Kidney glomerular epithelial cell (primary cell): ENCODE measurements around the gene RBPJL.

Experiments
- DNase-seq: peaks from one replicate; lab custom pipeline; 2025; lab: John Stamatoyannopoulos, UW

Gene RBPJL

DNA sequence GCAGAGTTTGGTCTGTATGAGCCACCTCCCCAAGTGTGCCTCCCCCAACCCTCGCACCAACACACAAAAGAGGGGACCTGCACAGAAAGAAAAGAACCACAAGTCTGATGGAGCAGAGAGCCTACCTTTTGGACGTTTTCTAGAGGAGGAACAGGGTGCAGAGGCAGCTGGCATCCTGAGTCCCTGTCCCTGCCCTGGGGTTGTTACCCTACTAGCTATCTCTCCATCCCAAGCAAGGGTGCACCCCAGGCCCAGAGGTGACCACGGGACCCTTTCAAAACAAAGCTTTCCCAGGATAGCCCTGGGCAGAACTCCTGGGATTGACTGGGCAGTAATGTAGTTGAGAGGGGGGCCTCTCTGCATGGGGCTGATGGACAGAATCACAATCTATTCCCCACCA lies 11.2 kb downstream of the RBPJL start:
- DNase-seq: no peak

DNA sequence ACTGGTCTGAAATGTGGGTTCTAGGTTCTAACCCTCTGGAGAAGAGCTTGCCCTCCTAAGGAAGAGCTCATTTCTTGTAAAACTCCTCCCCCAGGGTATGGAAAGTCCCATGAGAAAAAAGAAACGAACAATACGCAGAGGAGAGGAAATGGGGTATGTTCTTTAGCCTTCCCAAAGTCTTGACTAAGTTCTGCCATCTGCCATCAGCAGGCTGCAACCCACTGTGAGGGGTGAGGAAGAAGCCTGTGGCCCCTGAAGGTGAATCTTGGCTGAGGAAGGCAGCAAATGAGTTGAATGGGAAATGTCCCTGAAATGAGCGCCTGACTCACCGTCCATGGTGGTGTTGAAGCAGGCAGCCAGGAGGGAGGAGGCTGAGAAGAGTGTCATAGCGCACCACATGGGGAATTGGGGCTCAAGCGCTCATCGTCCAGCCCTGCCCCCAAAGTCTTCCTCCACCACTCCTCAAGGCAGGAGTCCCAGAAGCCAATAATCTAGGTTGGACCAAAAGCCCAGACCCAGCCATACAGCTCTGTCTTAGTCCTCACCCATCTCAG lies 11.8 kb downstream of the RBPJL start:
- no peak for DNase-seq

DNA sequence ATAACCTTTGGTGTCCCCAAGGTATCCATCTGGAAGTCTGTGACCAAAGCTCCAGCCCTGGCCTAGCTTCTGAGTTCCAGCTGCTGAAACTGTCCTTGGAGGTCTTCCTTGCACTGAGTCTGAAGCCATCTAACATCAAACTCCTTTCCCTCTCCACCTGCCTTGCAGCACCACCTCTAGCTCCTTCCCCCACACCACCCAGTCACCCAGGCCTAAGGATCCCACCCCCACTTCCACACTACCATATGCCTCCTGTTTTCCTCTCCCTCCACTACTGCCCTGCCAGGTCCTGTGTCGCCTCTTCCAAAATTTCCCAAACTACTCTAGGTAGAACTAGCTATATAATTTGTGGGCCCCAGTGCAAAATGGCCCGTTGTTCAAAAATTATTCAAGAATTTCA lies 12.3 kb downstream of the RBPJL start:
- DNase-seq: no peak

DNA sequence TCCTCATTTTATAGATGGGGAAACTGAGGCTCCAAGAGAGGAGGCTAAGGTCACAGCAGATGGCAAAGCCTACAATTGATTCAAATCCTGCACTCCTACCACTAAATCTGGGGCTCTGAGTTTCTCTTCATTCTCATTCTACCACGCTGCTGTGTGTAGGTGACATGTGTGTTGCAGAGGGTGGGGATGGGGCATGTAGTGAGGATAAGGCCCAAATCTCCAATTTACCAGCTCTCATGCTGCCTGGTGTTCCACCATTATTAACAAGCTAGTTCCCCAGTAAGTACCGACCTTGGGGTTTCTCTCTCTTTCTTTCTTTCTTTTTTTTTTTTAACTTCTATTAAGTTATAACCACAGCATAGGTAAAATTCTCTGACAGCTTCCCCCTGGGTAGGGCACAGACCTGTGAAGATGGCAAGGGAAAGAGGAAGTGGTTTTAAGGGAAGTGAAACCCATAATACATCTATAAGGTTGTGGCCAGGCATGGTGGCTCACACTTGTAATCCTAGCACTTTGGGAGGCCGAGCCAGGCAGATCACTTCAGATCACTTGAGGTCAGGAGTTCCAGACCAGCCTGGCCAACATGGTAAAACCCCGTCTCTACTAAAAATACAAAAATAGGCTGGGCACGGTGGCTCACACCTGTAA lies 14.4 kb downstream of the RBPJL start:
- no peak for DNase-seq

DNA sequence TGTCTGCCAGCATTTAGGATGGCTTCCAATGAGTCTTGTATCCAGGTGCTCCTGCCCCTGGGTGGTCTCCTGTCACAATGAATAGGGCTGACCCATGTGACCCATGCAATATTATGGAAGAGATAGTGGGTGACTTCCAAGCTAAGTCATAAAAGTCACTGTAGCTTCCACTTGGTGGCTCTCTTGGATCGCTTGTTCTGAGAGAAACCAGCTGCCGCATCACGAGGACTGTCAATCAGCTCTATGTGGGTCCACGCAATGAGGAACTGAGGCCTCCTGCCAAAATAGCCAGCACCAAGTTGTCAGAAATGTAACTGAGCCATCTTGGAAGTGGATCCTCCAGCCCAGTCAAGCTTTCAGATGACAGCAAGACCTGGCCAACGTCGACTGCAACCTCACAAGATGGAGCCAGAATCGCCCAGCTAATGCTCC lies 16.3 kb downstream of the RBPJL start:
- DNase-seq: no peak

DNA sequence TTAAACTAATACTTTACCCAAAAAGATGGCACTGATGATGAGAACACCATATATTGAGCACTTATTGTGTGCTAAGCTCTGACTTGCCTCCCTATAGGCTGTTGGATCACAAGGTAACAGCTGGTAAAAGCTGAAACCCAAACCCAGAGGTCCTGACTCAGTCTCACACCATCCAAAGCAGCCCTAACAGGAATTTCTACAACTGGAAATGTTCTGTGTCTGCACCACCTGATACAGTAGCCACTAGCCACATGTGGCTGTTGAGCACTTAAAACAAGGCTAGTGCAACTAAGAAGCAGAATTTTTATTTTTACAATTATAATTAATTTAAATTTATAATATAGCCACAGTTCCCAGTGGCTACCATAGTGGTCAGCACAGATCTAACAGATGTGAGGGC lies 17.1 kb downstream of the RBPJL start:
- DNase-seq: peak; percentile 32

DNA sequence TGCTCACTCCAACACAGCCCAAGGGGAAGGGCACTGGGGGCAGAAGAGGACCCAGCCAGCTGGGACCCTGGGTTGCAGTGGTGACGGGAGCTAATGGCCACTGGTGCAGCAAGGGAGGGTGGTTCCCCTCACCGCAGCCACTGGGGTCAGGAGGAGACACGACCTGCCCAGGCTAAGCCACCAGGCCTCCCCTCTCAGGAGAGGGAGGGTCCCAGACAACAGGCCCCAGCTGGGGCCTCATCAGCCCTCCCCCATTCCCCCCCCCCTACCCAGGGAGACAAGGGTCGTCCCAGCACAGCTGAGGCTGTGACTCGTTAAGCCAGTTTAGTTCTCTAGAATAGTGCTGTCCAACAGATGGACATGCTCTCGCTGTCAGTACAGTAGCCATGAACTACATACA lies 18.7 kb downstream of the RBPJL start:
- no peak for DNase-seq

DNA sequence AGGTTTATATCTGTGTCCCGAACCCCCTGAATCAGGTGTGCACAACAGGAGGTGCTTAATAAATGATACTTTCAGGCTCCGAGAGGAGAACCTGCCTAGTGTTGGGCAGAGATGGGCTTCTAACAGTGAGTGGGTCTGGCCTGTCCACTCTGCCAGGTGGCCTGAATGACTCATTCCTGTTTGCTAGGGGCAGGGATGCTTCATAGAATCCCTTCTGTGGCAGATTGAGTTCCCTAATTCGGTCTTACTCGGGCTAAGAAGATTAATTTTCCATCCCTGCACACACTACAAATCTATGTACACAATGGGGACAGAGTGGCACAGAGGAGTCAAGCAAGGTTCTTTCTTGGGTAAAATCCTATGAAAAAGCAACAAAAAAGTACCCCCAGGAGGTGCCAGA lies 21.8 kb downstream of the RBPJL start:
- DNase-seq: no peak

DNA sequence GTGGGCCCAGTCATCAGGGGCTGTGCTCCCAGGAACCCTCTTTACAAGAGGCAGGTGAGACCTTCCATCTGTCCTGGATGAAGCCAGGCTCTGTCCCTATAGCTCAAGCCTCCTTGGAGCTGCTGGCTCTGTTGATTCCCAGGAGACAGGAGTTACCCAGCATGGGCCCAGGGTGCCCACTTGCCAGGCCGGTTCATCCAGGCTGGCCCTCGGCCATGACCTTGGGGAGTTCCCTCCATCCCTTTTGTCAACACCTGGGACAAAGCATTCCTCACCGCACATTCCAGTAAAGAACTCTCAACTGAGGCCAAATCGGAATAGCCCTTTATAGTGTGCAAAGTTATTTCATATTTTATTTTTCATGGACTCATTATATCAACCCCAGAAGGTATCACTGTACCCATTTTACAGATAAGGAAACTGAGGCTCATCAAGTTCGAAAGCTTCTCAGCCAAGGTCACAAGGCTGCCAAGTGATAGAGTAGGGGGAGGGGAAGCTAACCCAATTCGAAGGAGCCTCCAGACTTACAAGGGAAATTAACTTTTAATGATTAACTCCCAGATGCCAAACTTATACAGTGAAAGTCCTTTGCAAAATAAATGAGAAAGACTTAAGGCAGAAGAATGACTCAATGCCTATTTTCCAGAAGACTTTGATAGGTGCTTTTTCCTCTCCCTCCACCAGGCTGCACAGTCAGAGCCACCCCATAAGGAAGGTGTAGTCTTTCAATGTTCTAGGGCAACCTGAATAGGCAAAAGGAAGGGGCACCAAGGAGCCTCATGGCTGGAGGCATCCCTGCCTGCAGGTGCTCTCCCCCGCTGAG lies 23.1 kb downstream of the RBPJL start:
- DNase-seq: no peak

DNA sequence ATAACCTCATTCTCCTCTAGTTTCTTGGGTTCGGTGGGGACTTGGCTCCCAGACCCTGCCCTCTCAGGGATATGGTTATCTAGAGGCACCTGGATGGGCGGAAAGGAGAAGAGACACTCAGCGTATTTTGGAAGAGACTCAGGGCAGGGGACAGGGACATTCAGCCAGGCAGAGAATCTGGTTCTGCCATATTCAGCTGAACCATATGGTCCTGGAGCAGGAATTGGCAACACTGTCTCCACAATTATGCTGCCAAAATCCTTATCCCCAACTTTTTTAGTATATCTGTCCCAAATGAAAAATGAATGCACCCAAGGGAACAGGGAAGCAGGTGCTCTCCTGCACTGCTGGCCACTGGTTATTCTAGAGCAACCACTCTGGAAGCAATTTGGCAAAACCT lies 23.8 kb downstream of the RBPJL start:
- no peak for DNase-seq

DNA sequence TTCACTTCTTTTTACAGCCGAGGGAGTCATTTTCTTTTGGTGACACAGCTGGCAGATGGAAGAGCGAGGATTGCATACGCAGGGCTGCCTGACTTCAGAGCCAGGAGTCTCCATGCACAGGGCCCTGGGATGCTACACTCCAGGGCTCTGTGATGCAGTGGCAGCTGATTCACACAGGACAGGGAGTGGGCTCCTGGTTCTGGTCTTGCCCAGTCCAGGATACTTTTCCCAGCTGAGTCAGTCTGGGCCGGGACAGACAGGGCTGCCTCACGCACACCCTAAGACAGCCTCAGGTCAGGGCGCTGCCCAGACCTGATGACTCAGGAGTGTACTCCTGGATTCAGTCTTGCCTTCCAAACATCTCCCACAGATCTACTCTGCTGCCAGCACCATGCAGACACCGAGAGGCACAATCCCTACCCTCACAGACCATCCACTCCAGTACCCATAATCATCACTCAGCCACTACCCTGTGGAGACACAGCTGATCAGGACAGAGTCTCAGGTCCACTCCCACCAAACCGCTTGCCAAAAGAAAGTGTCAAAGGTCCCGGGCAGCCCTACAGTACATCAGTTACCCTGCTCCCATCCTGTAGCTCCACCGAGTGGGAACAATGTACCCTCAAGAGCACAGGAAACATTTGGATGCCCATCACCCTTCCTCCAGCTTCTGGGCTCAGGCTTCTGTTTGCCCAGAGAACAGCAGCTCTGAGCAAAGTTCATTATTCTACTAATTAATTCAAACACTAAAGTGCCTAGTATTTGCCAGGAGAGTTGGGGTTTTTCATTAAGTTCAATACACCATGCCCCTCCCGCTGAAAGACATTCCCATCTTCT lies 30.1 kb downstream of the RBPJL start:
- DNase-seq: peak; percentile 89

DNA sequence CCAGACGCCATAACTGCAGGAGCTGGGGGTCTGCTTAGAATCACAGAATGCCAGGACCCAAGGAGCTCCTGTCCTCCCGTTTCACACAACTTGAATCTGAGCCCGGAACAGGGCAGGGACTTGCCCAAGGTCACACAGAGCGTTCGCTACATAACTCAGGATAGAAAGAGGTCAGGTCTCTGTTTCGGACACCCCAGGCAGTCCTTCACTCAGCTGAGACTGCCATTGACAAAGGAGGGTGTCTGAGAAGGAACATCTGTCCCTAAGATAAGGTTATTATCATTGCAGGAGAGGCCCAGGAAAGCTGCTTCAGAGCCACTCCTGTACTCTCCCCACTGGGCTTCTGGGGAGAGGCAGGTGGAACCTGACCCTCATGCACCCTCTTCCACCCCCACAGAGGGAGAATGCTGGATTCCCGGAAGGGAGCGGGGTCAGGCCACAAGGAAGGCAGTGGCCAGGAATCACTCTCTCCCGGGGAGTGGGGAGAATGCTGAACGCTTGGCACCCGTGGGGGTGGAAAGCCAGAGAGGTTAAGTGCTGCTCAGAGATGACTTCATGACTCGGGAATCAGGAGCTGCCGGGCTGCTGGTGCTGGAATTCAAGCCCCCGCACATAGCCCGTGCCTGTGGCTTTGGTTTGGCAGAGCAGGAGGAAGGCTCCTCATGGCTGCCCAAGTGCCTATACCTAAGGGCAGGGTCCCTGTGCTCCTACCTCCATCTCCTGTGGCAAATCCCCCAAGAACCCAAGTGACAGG lies 30.9 kb downstream of the RBPJL start:
- peak; percentile 94 for DNase-seq

DNA sequence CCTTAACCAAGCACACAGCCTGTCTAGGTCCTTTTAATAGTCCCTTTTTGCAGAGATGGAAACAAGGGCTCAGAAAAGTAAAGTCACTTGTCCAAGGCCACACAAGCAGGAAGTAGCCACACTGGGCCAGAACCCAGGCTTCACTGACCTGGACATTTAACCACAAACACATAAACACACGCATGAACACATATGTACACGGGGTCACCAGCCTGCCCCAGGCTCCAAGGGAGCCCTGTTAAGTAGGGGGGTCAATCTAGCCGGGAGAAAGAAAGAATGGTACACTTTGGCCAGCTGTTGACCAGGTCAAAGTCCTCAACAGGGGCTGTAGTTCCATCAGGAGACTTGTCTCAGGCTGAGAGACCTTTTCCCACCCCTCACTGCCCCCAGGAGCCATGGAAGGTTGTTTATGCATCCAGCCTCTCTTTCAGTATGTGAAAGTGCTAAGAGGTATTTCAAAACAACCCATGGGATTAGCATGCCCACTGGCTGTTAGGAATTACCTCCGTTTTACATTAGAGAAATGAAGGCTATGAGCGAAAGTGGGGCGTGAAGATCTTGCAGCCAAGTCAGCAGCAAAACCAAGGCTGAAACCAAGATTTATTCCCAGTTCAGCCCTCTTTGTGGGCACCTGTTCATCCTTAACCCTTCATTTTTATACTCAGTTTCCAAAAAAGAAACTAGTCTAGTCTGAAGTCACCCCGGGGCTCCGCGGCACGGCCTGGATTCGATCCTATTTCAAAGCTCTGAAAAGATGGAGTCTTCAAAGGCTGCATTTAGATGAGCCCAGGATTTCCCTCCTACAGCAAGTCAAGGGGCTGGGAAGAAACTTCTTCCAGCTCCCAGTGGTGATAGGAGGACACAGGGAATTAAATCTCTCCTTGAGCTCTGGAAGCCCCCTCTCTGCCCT lies 31.7 kb downstream of the RBPJL start:
- no peak for DNase-seq

DNA sequence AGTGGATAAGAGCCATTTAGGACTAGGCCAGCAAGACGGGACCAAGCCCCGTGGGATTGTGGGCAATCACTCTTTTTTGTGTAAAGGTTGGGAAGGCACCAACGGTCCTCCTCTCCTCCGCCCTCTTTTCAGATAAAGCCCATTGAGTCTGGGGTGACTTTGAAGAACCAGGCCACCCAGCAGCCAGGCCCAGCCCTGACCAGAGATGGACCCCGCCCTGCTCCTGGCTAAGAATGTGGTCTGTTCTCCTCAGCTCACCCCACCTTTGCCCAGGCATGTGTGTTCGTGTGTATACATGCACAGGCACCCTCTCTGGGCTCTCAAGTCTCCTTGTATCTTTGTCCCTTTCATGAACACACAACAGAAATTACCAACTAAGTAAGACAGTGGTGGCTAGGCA lies 32.4 kb downstream of the RBPJL start:
- no peak for DNase-seq

DNA sequence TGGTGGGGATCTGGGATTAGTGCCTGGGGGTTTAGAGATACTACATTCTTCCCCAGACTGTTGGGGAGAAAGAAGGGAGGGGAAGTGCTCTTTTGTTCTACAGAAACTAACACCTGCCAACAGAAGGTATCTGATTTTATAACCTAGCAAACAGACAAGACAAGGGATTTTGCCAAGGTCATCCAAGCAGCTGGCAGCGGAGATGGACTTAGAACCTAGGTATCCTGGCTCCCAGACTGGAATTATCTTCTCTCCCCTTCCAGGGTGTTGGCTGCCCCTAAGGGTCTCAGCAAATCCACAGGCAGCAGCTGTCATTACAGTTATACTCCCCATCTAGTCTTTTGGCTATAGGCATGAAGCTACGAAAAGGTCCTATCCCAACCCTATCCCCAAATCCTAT lies 33.2 kb downstream of the RBPJL start:
- DNase-seq: no peak

DNA sequence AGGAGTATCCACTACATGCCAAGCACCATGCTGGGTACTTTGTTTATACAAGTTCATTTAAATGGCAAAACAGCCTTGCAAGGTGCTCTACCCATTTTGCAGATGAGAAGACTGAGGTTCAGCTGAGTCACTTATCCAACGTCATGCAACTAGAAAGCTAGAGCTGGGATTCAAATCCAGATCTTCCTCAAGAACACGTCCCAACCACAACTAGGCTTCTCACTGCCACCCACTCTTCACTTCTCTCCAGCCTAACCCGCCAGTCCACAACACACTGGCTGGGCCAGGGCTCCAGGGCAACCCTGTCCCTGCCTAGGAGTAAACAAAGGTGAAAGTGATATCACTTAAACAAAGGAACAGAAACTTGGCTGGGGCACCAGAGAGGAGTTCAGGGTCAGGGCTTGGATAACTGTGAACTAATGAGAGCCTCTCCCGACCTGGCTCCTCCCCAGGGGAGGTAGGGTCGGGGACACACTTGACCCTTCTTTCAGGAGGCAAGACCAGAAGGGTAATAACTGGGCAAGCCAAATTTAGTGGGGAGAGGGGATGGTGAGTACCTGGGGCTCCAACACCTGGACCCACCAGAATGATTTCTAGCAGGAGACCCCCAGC lies 33.7 kb downstream of the RBPJL start:
- no peak for DNase-seq

DNA sequence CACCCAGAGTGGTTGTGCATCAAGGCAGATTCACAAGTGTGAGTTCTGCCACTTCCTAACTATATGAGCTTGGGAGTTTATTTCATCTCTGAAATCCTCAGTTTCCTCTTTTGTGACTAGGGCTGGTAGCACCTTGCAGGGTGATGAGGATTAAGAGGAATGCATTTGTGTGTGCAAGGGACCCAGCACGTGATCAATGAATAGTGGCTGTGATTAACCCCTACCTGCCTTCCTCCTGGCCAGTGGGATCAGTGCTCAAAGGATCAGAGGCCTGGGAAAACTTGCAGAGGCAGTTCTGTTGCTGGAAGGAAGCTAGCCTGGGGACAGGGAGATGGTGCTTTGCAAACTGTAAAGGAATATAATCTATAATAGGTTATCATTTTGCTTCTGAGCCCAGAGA lies 34.3 kb downstream of the RBPJL start:
- DNase-seq: no peak

DNA sequence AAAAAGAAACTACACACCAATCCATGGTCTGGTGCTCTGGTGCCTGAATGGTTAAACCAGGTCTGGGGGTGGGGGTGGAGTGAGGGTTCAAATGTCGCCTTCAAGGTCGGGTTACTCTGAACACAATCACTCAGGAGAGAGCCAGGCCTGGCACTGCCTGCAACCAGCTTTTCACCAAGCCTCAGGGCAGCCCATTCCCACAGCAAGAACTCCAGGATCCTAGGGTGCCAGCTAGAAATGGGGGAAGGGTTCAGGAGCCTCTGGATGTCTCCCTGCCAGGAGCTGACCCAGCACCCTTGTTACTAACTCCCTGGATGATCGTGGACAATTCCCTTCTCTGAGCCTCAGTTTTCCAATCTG lies 34.9 kb downstream of the RBPJL start:
- no peak for DNase-seq

DNA sequence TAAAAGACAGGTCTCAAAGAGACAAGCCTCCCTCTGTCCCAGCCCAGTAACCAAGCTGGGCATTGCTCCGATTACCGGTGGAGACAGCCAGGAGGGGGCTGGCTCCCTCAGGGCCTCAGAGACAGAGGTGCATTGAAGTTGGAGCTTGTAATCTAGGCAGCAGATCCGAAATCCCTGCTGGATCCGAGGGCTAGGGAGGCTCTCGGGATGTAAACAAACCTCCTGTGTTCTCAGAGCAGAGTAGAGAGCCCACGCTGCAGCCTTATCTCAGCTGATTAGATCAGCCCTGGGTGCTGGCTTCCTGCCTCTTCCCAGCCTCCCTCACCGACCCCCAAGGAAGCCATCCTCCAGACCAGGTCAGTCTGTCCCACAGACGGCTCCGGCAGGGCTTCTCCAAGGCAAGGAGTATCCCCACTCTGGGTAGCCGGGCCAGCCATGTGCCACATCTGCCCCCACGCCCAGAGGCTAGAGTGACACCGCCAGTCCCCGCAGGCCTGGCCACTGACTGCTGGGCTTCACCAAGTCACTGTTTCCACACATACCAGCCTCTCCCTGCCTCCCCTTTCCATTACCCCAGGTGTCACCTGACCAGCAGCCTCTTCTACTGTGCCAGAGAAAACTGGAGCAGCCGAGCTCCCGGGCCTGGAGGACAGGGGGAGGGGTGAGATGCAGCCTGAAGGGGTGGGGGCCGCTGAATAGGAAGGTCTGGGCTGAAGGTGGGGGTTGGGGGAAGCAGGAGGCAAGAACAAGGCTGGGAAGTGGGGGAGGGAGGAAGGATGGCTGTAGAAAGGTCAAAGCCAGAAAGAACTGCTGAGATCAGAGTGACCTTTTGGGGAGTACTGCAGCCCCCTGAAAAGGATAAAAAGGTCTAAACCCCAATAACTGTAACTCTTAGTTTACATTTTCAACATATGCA lies 35.6 kb downstream of the RBPJL start:
- DNase-seq: peak; percentile 45
